GM18511 (cell line): ENCODE measurements around the gene ELF1.
"Not testable (repeated sequence)": the region's sequence is repeated elsewhere in the genome, so short reads cannot be mapped to it uniquely, and the experiment has no call there.

Source experiments
- ATAC-seq: cut with Tn5 transposase; IDR thresholded peaks from one replicate; pipeline ENCODE4 v1.9.1; 2021; ENCODE audit warnings: mild to moderate bottlenecking, moderate library complexity; ENCODE audit not compliant: unreplicated experiment

The ELF1 gene

DNA sequence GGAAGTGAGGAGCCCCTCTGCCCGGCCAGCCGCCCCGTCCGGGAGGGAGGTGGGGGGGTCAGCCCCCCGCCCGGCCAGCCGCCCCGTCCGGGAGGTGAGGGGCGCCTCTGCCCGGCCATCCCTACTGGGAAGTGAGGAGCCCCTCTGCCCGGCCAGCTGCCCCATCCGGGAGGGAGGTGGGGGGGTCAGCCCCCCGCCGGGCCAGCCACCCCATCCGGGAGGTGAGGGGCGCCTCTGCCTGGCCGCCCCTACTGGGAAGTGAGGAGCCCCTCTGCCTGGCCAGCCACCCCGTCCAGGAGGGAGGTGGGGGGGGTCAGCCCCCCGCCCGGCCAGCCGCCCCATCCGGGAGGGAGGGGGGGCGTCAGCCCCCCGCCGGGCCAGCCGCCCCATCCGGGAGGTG lies 118.5 kb downstream of the ELF1 start:
- ATAC-seq: not testable (repeated sequence)

DNA sequence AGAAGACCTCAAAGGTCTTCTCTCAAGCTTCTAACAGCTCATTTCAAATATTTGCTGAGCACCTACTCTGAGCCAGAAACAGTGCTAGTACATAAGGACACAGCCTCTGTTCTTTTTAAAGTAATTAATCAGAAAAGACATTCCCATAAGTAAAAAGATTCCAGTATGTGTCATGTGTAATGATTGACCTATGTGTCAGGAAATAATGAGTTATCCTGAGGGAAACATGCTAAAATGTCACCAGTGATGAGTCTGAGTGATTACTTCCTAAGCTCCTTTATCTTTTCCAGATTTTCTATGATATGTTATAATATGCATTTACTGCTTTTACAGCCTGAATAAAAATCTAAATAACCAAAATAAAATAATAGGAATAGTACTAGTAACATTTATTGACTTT lies 122.1 kb downstream of the ELF1 start:
- no peak for ATAC-seq

DNA sequence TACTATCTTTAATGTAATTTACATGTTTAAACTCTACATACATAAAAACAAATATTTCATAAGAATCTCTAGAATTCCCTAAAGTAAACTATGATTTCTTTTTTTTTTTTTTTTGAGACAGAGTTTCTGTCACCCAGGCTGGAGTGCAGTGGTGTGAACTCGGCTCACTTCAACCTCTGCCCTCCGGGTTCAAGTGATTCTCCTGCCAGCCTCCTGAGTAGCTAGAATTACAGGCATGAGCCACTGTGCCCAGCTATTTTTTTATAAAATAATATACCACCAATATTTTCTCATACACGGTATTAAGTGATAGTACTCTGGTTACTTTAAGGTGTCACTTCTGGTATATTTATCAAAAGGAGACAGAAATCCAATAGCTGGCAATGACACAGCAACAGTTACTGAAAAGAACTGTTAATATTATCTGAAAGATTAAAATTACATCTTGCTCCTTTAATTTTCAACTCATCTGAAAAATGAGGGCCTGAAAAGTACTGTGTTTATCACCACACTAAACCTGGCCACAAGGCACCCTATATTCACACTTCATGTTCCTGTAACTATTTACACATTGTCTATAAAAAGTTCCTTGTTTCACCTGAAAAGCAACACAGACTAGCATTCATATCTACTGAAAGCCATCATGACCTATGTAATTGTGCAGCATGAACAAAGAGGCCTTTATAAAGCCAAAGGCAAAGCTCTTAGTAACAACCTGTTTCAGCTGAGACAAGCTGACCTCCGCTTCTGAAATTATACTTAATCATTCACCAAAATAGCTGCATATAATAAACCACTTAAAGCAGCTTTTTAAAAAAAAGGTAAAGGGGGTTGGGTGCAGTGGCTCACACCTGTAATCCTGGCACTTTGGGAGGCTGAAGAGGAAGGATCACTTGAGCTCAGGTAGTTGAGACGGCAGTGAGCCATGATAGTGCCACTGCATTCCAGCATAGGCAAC lies 123.6 kb downstream of the ELF1 start:
- no peak for ATAC-seq

DNA sequence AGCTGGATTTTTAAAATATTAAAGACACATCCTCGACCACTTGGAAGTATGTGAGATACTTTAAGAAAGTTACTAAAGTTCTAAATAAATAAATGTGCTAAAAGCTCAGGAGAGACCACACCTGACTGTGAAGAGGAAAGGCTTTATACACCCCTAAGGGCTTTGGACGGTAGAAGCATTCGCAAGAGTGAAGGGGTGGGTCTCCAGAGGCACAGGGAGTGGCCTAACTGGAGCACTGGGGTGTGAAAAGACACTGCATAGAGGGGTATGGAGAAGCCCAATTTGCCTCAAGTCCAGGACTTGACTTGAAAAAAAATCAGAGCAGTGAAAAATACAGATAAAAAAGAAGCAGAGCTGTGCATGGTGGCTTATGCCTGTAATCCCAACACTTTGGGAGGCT lies 125.5 kb downstream of the ELF1 start:
- ATAC-seq: not testable (repeated sequence)

DNA sequence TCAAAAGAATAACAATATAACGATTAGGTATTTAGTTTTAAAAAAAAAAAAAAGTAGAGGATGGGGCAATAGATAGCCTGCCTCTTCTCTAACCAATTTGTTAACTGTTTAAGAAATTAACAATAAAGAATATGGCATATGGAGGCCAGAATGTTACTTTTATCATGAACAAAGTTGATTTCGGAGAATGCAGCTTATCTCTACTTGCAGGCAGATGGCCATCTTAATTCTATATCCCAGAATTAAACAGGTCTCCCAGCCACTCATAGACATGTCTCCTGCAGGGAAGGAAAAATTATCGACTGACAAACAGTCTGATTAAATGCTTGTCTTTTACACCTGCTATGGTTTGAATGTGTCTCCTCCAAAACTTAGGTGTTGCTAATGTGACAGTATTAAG lies 133.1 kb downstream of the ELF1 start:
- no peak for ATAC-seq

DNA sequence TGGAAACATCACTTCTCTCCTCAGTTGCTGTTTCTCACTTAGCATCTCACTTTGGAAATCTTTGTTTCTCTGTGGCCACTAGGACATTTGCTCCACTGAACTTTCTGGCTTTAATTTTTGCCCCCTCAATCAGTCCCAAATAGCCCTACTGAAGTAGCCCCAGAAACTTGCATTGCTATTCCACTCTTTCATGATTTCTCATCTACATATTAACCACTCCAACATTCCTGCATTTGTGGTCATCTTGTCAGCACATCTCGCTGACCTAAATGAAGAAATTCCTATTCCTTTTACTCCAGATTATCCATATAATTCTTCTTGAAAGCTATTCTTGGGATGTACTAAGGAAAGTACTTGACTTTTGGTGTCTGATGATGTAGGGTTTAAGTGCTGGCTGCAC lies 134.9 kb downstream of the ELF1 start:
- ATAC-seq: not testable (repeated sequence)
